Fibroblast of lung (primary cell): ENCODE data around the gene KBTBD13. TPM values are rescaled to one million over a fixed set of nuclear protein-coding genes. Genes with fewer than 3 reads are reported as not detected.

Source experiments
- DNase-seq, 2 donors: peaks; one replicate each; pipeline versions ENCODE4 v3.0.0 to v3.0.0-alpha.2; 2010; ENCODE audit warnings: low read depth in 2 of 2
- H2AFZ ChIP-seq: 2 replicates; pipeline ENCODE4 v1.5.1; 2012; ENCODE audit warnings: low read length, control low read depth, inconsistent platforms
- H3K27ac ChIP-seq: 2 replicates; pipeline ENCODE4 v1.5.1; 2011; ENCODE audit warnings: low read length, control low read depth; ENCODE audit not compliant: insufficient read depth
- H3K27me3 ChIP-seq: 2 replicates; pipeline ENCODE4 v1.5.1; 2011; ENCODE audit warnings: mild to moderate bottlenecking, low read length; ENCODE audit not compliant: control insufficient read depth, insufficient read depth
- H3K36me3 ChIP-seq: 2 replicates; pipeline ENCODE4 v1.5.1; 2011; ENCODE audit warnings: low read length; ENCODE audit not compliant: control insufficient read depth, insufficient read depth
- H3K4me1 ChIP-seq: 2 replicates; pipeline ENCODE4 v1.5.1; 2011; ENCODE audit warnings: low read length; ENCODE audit not compliant: control insufficient read depth, insufficient read depth; ENCODE audit errors: extremely low read depth
- H3K4me2 ChIP-seq: 2 replicates; pipeline ENCODE4 v1.5.1; 2011; ENCODE audit warnings: low read length, control low read depth; ENCODE audit not compliant: insufficient read depth; ENCODE audit errors: extremely low read depth
- H3K4me3 ChIP-seq, 4 experiments: fragments of 200-600 bp in 1 of 4; sonication (generic) in 1 of 4; replicated peaks in 1 of 4; 2 replicates each; pipeline ENCODE4 v1.5.1; 2011 to 2016; ENCODE audit warnings: low read length in 4 of 4, low read depth in 3 of 4, mild to moderate bottlenecking in 3 of 4, control low read depth in 2 of 4, inconsistent platforms in 1 of 4, mixed read lengths in 1 of 4; ENCODE audit not compliant: insufficient read depth in 1 of 4; ENCODE audit errors: control extremely low read depth in 1 of 4
- H3K79me2 ChIP-seq: 2 replicates; pipeline ENCODE4 v1.5.1; 2012; ENCODE audit warnings: mild to moderate bottlenecking, low read length, inconsistent platforms; ENCODE audit not compliant: control insufficient read depth, insufficient read depth
- H3K9ac ChIP-seq: 2 replicates; pipeline ENCODE4 v1.5.1; 2011; ENCODE audit warnings: mild to moderate bottlenecking, low read length, control low read depth; ENCODE audit not compliant: insufficient read depth
- H3K9me3 ChIP-seq: 2 replicates; pipeline ENCODE4 v1.5.1; 2012; ENCODE audit warnings: low read depth, low read length; ENCODE audit not compliant: control insufficient read depth, insufficient read depth
- H4K20me1 ChIP-seq: 2 replicates; pipeline ENCODE4 v1.5.1; 2011; ENCODE audit warnings: low read length; ENCODE audit not compliant: control insufficient read depth, insufficient read depth; ENCODE audit errors: extremely low read depth
- CTCF ChIP-seq, 2 donors: IDR thresholded peaks in 1 of 2; conservative IDR thresholded peaks in 1 of 2; 1 replicate in 1 of 2; 2 replicates in 1 of 2; pipeline ENCODE4 v1.5.1; 2011 to 2012; ENCODE audit warnings: low read length in 2 of 2, control low read depth in 1 of 2, inconsistent platforms in 1 of 2, low read depth in 1 of 2, mild to moderate bottlenecking in 1 of 2
- EZH2 ChIP-seq: IDR thresholded peaks from 2 replicates; pipeline ENCODE4 v1.5.1; 2012; ENCODE audit warnings: low read length, control low read depth, mild to moderate bottlenecking; ENCODE audit errors: missing control alignments
- polyA plus RNA-seq, 2 donors: library from polyadenylated mRNA; depleted of rRNA in 1 of 2; stranded (reverse) in 1 of 2; unstranded in 1 of 2; fragments of >200 nt; gene quantifications; 2 replicates each; pipeline ENCODE4 v1.2.1, GENCODE V29; 2011 to 2012; ENCODE audit warnings: missing spikeins in 1 of 2
- total RNA-seq: library from RNA; depleted of rRNA; stranded (reverse); fragments of >200 nt; gene quantifications from 2 replicates; pipeline ENCODE4 v1.2.1, GENCODE V29; 2014

Gene KBTBD13
- total and polyA plus RNA-seq, 2 donors (not counting 1 experiment from before 2014, with no cell fraction given), result 0.02 TPM; not detected in 1

GRCh38 chr15:65081270-65081669, 4.7 kb downstream of the KBTBD13 start:
- DNase-seq, result no peak
- H4K20me1 ChIP-seq, result no peaks in the 10 kb centered on the region
- no peak overlapping the region for H2AFZ ChIP-seq
- peaks cover 12% of the 10 kb centered on the region for H3K4me1 ChIP-seq
- no peaks in the 10 kb centered on the region for H3K79me2 ChIP-seq
- no peak overlapping the region for H3K9ac ChIP-seq
- H3K9me3 ChIP-seq, result no peaks in the 10 kb centered on the region
- no peak overlapping the region for H3K4me2 ChIP-seq
- TF ChIP-seq EZH2 (no peak), CTCF (conservative IDR thresholded peaks at IDR 0.05 in 1 of 2, IDR thresholded peaks at IDR 0.05 in 1 of 2; ENCODE audit: low read depth in 1 of 2, low read length in 2 of 2) (no peak)
- H3K27me3 ChIP-seq, result peaks cover 2% of the 10 kb centered on the region
- H3K27ac ChIP-seq, result no peak overlapping the region
- no peaks in the 10 kb centered on the region for H3K36me3 ChIP-seq
- H3K4me3 ChIP-seq, result no peak overlapping the region

- no peak overlapping the region for H3K4me3 ChIP-seq
- no peak overlapping the region for H3K9ac ChIP-seq
- no peaks in the 10 kb centered on the region for H3K79me2 ChIP-seq
- no peaks in the 10 kb centered on the region for H4K20me1 ChIP-seq
- H3K36me3 ChIP-seq, result no peaks in the 10 kb centered on the region
- H3K4me2 ChIP-seq, result no peak overlapping the region
- H3K27me3 ChIP-seq, result peaks cover 2% of the 10 kb centered on the region
- no peak overlapping the region for H2AFZ ChIP-seq
- H3K9me3 ChIP-seq, result no peaks in the 10 kb centered on the region
- H3K4me1 ChIP-seq, result peaks cover 12% of the 10 kb centered on the region
- H3K27ac ChIP-seq, result no peak overlapping the region
- DNase-seq, result no peak
- TF ChIP-seq CTCF (conservative IDR thresholded peaks at IDR 0.05 in 1 of 2, IDR thresholded peaks at IDR 0.05 in 1 of 2; ENCODE audit: low read depth in 1 of 2, low read length in 2 of 2), result no peak
- no peak for TF ChIP-seq EZH2
Observed at GRCh38 chr15:65081758-65082157, 5.2 kb downstream of the KBTBD13 start.

DNA sequence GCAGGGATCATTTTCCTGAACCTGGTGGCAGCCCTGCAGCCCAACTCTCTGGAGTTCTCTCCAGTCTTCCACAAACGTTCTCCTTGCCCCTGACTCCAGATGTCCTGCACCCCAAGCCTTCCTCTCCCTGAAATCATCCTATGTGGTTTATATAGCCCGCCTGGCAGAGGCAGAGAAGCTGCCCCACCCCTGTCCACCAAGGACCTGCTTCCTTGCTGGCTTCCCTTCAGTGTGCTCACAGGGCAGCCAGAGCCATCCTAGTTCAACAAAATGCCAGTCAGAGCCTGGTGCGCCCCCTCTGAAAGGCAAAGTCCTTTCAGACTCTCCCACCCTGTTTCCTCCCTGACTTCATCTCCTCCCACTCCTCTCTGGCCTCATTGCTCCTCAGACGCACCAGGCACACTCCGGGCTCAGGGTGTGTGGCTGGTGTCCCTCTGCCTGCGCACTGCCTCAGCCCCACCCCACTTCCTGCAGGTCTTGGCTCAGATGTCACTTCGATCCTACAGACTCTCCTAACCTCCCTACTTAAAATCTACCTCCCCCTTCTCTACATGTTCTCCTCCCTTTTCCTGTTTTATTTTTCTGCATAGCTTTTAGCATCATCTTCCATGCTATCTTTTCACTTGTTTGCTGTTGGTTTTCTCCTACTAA, 5.9 kb downstream of the KBTBD13 start:
- H3K4me2 ChIP-seq, result no peak overlapping the region

More for the DNA sequence above, 5.9 kb downstream of the KBTBD13 start:
- H3K27ac ChIP-seq, result no peak overlapping the region
- no peak overlapping the region for H3K9ac ChIP-seq
- H3K27me3 ChIP-seq, result peaks cover 2% of the 10 kb centered on the region
- no peak for TF ChIP-seq EZH2
- TF ChIP-seq CTCF (conservative IDR thresholded peaks at IDR 0.05 in 1 of 2, IDR thresholded peaks at IDR 0.05 in 1 of 2; ENCODE audit: low read depth in 1 of 2, low read length in 2 of 2), result no peak
- peaks cover 12% of the 10 kb centered on the region for H3K4me1 ChIP-seq
- DNase-seq, result no peak
- no peaks in the 10 kb centered on the region for H3K79me2 ChIP-seq
- no peak overlapping the region for H3K4me3 ChIP-seq
- H2AFZ ChIP-seq, result no peak overlapping the region
- no peaks in the 10 kb centered on the region for H4K20me1 ChIP-seq
- no peaks in the 10 kb centered on the region for H3K9me3 ChIP-seq
- H3K36me3 ChIP-seq, result no peaks in the 10 kb centered on the region
